A549 (cell line): ENCODE results near the gene IP6K1.

Experiments
- CTCF ChIP-seq: fragments of >200 bp; sonication (Bioruptor Twin); formaldehyde crosslinking; IDR thresholded peaks from 3 replicates; pipeline ENCODE4 v1.5.1; 2016
- MAX ChIP-seq: IDR thresholded peaks from 2 replicates; pipeline ENCODE4 v1.6.1; 2012
- MAZ ChIP-seq: fragments of 150-350 bp; IDR thresholded peaks from 2 replicates; pipeline ENCODE4 v1.6.1; 2014; ENCODE audit warnings: antibody characterized with exemption, low read depth, low read length, borderline replicate concordance
- NR3C1 ChIP-seq: fragments of >200 bp; sonication (Bioruptor Twin); formaldehyde crosslinking; IDR thresholded peaks from 3 replicates; pipeline ENCODE4 v1.6.1; 2017
- PBX3 ChIP-seq: IDR thresholded peaks from 2 replicates; pipeline ENCODE4 v1.6.1; 2012
- RCOR1 ChIP-seq: fragments of 150-350 bp; IDR thresholded peaks from 2 replicates; pipeline ENCODE4 v1.6.1; 2014; ENCODE audit warnings: antibody characterized with exemption, low read length, low read depth

- TF ChIP-seq MAX: no peak
- TF ChIP-seq CTCF: no peak
- no peak for TF ChIP-seq PBX3
- TF ChIP-seq NR3C1: no peak
- no peak for TF ChIP-seq MAZ
- TF ChIP-seq RCOR1: no peak
These were observed 69.6 kb downstream of the IP6K1 start for GRCh38 chr3:49716691-49717210.
